Right lobe of liver (tissue), 4 donors: Measurements from ENCODE around the gene HOXC4.

Source experiments
- POLR2A ChIP-seq: fragments of 450-650 bp; IDR thresholded peaks from one replicate; pipeline ENCODE4 v1.6.1; 2017; ENCODE audit warnings: antibody characterized with exemption, mild to moderate bottlenecking
- TF ChIP-seq, protein P1 (sequence below), 4 donors: fragments of 200-600 bp in 3 of 4; fragments of 450-650 bp in 1 of 4; IDR thresholded peaks; one replicate each; pipeline versions ENCODE4 v1.5.1 to v1.8.0; 2016 to 2022; ENCODE audit warnings: antibody characterized with exemption in 4 of 4, mild to moderate bottlenecking in 2 of 4
- donor health status: DM: no; HTN: no; CAD: no.
- donor health status: DM: no; HTN: no; CAD: no.
- donor health status: DM: no; HTN: yes; CAD: no.

DNA sequence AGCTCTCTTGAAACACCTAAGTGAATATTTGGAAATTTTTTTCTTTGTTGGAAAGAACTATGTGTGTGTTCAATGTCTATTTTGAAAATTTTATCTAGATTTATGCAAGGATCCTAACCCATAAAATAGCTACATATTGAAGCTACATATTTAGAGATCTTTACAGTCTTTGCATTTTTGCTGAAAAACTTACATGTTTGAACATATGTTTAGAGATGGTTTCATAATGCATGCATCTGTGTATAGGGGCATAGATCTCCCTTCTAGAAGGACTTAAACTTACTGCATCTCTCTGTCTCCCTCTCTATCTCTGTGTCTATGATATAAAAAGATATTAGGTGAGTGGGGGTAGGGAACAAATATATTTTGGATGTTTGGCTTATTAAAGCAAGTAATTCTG, 8.2 kb upstream of the HOXC4 start:
- no peak for TF ChIP-seq POLR2A
- TF ChIP-seq, protein P1, sequence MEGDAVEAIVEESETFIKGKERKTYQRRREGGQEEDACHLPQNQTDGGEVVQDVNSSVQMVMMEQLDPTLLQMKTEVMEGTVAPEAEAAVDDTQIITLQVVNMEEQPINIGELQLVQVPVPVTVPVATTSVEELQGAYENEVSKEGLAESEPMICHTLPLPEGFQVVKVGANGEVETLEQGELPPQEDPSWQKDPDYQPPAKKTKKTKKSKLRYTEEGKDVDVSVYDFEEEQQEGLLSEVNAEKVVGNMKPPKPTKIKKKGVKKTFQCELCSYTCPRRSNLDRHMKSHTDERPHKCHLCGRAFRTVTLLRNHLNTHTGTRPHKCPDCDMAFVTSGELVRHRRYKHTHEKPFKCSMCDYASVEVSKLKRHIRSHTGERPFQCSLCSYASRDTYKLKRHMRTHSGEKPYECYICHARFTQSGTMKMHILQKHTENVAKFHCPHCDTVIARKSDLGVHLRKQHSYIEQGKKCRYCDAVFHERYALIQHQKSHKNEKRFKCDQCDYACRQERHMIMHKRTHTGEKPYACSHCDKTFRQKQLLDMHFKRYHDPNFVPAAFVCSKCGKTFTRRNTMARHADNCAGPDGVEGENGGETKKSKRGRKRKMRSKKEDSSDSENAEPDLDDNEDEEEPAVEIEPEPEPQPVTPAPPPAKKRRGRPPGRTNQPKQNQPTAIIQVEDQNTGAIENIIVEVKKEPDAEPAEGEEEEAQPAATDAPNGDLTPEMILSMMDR (IDR thresholded peaks at IDR 0.05) = no peak
